ENCODE measurements around the gene RERE.

The RERE gene

DNA sequence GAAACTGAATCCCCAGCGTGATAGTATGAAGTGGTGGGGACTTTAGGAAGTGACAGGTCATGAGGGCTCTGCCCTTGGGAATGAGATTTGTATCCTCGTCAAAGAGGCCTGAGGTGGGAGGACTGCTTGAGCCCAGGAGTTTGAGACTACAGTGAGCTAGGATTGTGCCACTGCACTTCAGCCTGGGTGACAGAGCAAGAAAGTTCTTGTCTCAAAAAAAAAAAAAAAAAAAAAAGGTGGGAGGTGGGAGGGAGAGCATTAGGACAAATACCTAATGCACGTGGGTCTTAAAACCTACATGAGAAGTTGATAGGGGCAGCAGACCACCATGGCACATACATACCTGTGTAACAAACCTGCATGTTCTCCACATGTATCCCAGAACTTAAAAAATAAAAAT lies 24.0 kb upstream of the RERE start:
- Histone ChIP-seq H3K4me2 (ENCODE audit: insufficient read depth, low read length) (no peak overlapping the region), H3K9me3 (ENCODE audit: insufficient read depth, low read length, severe bottlenecking) (no peaks in the 10 kb centered on the region), H4K20me1 (ENCODE audit: insufficient read depth, low read length) (no peaks in the 10 kb centered on the region), H3K4me3 (ENCODE audit: low read depth in 1 of 2, low read length in 2 of 2) (no peak overlapping the region), H3K27ac (ENCODE audit: low read length) (no peak overlapping the region), H3K4me1 (ENCODE audit: insufficient read depth, low read length) (no peaks in the 10 kb centered on the region), H2AFZ (ENCODE audit: low read depth, low read length) (no peak overlapping the region), H3K36me3 (ENCODE audit: insufficient read depth, low read length) (no peaks in the 10 kb centered on the region), H3K79me2 (ENCODE audit: insufficient read depth, low read length) (no peaks in the 10 kb centered on the region), H3K9ac (ENCODE audit: low read depth, low read length) (no peak overlapping the region), H3K27me3 (ENCODE audit: insufficient read depth, low read length, poor library complexity) (peaks cover 11% of the 10 kb centered on the region)
- TF ChIP-seq, protein P1, sequence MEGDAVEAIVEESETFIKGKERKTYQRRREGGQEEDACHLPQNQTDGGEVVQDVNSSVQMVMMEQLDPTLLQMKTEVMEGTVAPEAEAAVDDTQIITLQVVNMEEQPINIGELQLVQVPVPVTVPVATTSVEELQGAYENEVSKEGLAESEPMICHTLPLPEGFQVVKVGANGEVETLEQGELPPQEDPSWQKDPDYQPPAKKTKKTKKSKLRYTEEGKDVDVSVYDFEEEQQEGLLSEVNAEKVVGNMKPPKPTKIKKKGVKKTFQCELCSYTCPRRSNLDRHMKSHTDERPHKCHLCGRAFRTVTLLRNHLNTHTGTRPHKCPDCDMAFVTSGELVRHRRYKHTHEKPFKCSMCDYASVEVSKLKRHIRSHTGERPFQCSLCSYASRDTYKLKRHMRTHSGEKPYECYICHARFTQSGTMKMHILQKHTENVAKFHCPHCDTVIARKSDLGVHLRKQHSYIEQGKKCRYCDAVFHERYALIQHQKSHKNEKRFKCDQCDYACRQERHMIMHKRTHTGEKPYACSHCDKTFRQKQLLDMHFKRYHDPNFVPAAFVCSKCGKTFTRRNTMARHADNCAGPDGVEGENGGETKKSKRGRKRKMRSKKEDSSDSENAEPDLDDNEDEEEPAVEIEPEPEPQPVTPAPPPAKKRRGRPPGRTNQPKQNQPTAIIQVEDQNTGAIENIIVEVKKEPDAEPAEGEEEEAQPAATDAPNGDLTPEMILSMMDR (IDR thresholded peaks at IDR 0.05; ENCODE audit: borderline replicate concordance, extremely low read depth, low read length, poor library complexity, severe bottlenecking) = no peak
- no peak for TF ChIP-seq EZH2 (IDR thresholded peaks at IDR 0.05; ENCODE audit: borderline replicate concordance, low read depth, low read length, severe bottlenecking)
- DNase-seq = no peak
- ATAC-seq (ENCODE audit: insufficient read depth, low read depth) = no peak

DNA sequence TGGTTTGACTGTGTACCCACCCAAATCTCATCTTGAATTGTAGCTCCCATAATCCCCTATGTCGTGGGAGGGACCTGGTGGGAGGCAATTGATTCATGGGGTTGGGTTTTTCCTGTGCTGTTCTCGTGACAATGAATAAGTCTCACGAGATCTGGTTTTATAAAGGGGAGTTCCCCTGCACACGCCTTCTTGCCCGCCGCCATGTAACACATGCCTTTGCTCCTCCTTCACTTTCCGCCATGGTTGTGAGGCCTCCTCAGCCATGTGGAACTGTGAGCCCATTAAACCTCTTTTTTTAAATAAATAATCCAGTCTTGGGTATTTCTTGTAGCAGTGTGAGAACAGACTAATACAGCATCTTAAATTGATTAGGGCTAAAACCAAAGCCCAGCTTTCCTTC lies 22.6 kb upstream of the RERE start:
- Histone ChIP-seq H3K27ac (ENCODE audit: low read length) (no peak overlapping the region), H3K4me1 (ENCODE audit: insufficient read depth, low read length) (no peaks in the 10 kb centered on the region), H4K20me1 (ENCODE audit: insufficient read depth, low read length) (no peaks in the 10 kb centered on the region), H3K4me3 (ENCODE audit: low read depth in 1 of 2, low read length in 2 of 2) (no peak overlapping the region), H3K9ac (ENCODE audit: low read depth, low read length) (no peak overlapping the region), H2AFZ (ENCODE audit: low read depth, low read length) (no peak overlapping the region), H3K27me3 (ENCODE audit: insufficient read depth, low read length, poor library complexity) (peaks cover 11% of the 10 kb centered on the region), H3K4me2 (ENCODE audit: insufficient read depth, low read length) (no peak overlapping the region), H3K36me3 (ENCODE audit: insufficient read depth, low read length) (no peaks in the 10 kb centered on the region), H3K9me3 (ENCODE audit: insufficient read depth, low read length, severe bottlenecking) (no peaks in the 10 kb centered on the region), H3K79me2 (ENCODE audit: insufficient read depth, low read length) (no peaks in the 10 kb centered on the region)
- TF ChIP-seq EZH2 (IDR thresholded peaks at IDR 0.05; ENCODE audit: borderline replicate concordance, low read depth, low read length, severe bottlenecking) = no peak
- TF ChIP-seq, protein P1 (IDR thresholded peaks at IDR 0.05; ENCODE audit: borderline replicate concordance, extremely low read depth, low read length, poor library complexity, severe bottlenecking) = no peak
- DNase-seq (no peak), ATAC-seq (ENCODE audit: insufficient read depth, low read depth) (no peak)

DNA sequence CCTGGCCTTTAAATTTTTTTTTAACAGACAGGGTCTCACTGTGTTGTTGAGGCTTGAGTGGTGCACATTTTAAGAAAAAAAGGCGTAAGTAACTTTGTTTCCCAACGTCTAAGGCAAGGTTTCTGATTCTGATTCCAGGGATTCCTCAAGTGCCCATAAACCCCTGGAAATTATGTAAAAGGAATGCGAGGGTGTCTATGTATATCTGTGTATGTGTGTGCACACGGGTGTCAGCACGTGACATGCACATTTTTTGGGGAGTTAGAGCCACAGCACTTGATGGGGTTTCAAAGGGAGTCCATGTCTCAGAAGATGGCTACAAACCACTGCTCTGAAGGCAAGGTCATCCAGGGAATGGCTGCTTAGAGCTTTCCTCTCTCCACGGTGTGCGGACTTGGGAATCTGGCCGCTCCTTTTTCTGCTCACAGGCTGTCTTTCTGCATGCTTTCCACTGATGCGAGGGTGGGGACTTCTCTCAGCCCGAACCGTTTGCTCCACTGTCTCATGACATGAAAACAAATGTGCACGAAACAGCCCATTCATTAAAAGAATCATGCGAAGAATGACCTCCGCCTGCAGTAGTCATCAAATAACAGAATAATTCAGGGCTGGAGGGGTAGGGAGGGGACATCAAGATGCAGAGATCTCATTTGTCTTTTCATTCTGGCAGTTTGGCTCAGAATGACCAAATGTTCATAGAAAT lies 18.7 kb upstream of the RERE start:
- no peaks in the 10 kb centered on the region for H3K4me1 ChIP-seq (ENCODE audit: insufficient read depth, low read length)
- no peak overlapping the region for H3K4me2 ChIP-seq (ENCODE audit: insufficient read depth, low read length)
- no peaks in the 10 kb centered on the region for H3K79me2 ChIP-seq (ENCODE audit: insufficient read depth, low read length)
- DNase-seq = no peak
- ATAC-seq (ENCODE audit: insufficient read depth, low read depth) = no peak
- peaks cover 8% of the 10 kb centered on the region for H3K27me3 ChIP-seq (ENCODE audit: insufficient read depth, low read length, poor library complexity)
- H3K4me3 ChIP-seq (ENCODE audit: low read depth in 1 of 2, low read length in 2 of 2) = no peak overlapping the region
- H2AFZ ChIP-seq (ENCODE audit: low read depth, low read length) = no peak overlapping the region
- no peak overlapping the region for H3K9ac ChIP-seq (ENCODE audit: low read depth, low read length)
- no peaks in the 10 kb centered on the region for H4K20me1 ChIP-seq (ENCODE audit: insufficient read depth, low read length)
- TF ChIP-seq, protein P1 (IDR thresholded peaks at IDR 0.05; ENCODE audit: borderline replicate concordance, extremely low read depth, low read length, poor library complexity, severe bottlenecking) = no peak
- no peak for TF ChIP-seq EZH2 (IDR thresholded peaks at IDR 0.05; ENCODE audit: borderline replicate concordance, low read depth, low read length, severe bottlenecking)
- no peak overlapping the region for H3K27ac ChIP-seq (ENCODE audit: low read length)
- no peaks in the 10 kb centered on the region for H3K36me3 ChIP-seq (ENCODE audit: insufficient read depth, low read length)
- no peaks in the 10 kb centered on the region for H3K9me3 ChIP-seq (ENCODE audit: insufficient read depth, low read length, severe bottlenecking)
